Astrocyte (in vitro differentiated cells and primary cell): ENCODE results near the gene KHNYN. TPM values are rescaled to one million over a fixed set of nuclear protein-coding genes. Genes with fewer than 3 reads are reported as not detected.

Source experiments
- DNase-seq: peaks from one replicate; pipeline ENCODE4 v3.0.0-alpha.2; 2010; ENCODE audit warnings: low read depth
- FAIRE-seq: peaks from 2 replicates; lab custom pipeline; 2011; peaks lifted over from hg19 to GRCh38; lab: Jason Lieb, UNC
- H2AFZ ChIP-seq: 2 replicates; pipeline ENCODE4 v1.6.0; 2012; ENCODE audit warnings: low read depth, low read length, inconsistent platforms
- H3K27ac ChIP-seq: 2 replicates; pipeline ENCODE4 v1.5.1; 2011; ENCODE audit warnings: low read depth, low read length, inconsistent platforms
- H3K27me3 ChIP-seq: 2 replicates; pipeline ENCODE4 v1.6.0; 2011; ENCODE audit warnings: low read length, inconsistent platforms; ENCODE audit not compliant: insufficient read depth
- H3K36me3 ChIP-seq: 2 replicates; pipeline ENCODE4 v1.5.1; 2011; ENCODE audit warnings: low read length, inconsistent platforms; ENCODE audit not compliant: insufficient read depth
- H3K4me1 ChIP-seq: 2 replicates; pipeline ENCODE4 v1.5.1; 2011; ENCODE audit warnings: low read length, inconsistent platforms; ENCODE audit not compliant: insufficient read depth
- H3K4me2 ChIP-seq: 2 replicates; pipeline ENCODE4 v1.6.0; 2012; ENCODE audit warnings: low read length, inconsistent platforms
- H3K4me3 ChIP-seq: 2 replicates; pipeline ENCODE4 v1.5.1; 2011; ENCODE audit warnings: low read depth, mild to moderate bottlenecking, low read length, inconsistent platforms; ENCODE audit not compliant: insufficient read depth
- H3K79me2 ChIP-seq: 2 replicates; pipeline ENCODE4 v1.6.0; 2012; ENCODE audit warnings: mild to moderate bottlenecking, low read length, inconsistent platforms; ENCODE audit not compliant: insufficient read depth
- H3K9ac ChIP-seq: 2 replicates; pipeline ENCODE4 v1.6.0; 2012; ENCODE audit warnings: mild to moderate bottlenecking, low read length, inconsistent platforms
- H3K9me3 ChIP-seq: 2 replicates; pipeline ENCODE4 v1.5.1; 2012; ENCODE audit warnings: low read depth, mild to moderate bottlenecking, low read length, inconsistent platforms; ENCODE audit not compliant: insufficient read depth
- H4K20me1 ChIP-seq: 2 replicates; pipeline ENCODE4 v1.6.0; 2012; ENCODE audit warnings: low read length, inconsistent platforms; ENCODE audit not compliant: insufficient read depth
- H3K27ac Mint-ChIP-seq: one replicate; pipeline ENCODE4 v1.8.0; 2021; ENCODE audit warnings: mild to moderate bottlenecking, mixed read lengths; ENCODE audit not compliant: unreplicated experiment
- H3K27me3 Mint-ChIP-seq: one replicate; pipeline ENCODE4 v1.8.0; 2021; ENCODE audit warnings: low read depth, mixed read lengths; ENCODE audit not compliant: unreplicated experiment
- H3K36me3 Mint-ChIP-seq: one replicate; pipeline ENCODE4 v1.8.0; 2021; ENCODE audit warnings: low read depth, mixed read lengths; ENCODE audit not compliant: unreplicated experiment
- H3K4me1 Mint-ChIP-seq: one replicate; pipeline ENCODE4 v1.8.0; 2021; ENCODE audit warnings: low read depth, mixed read lengths; ENCODE audit not compliant: unreplicated experiment
- H3K4me3 Mint-ChIP-seq: one replicate; pipeline ENCODE4 v1.8.0; 2021; ENCODE audit warnings: mild to moderate bottlenecking, moderate library complexity, mixed read lengths; ENCODE audit not compliant: unreplicated experiment
- H3K9me3 Mint-ChIP-seq: one replicate; pipeline ENCODE4 v1.8.0; 2021; ENCODE audit warnings: mild to moderate bottlenecking, mixed read lengths; ENCODE audit not compliant: unreplicated experiment
- EZH2 ChIP-seq: IDR thresholded peaks from 2 replicates; pipeline ENCODE4 v1.6.1; 2012; ENCODE audit warnings: mild to moderate bottlenecking, low read length, inconsistent platforms; ENCODE audit not compliant: insufficient read depth
- total RNA-seq: library from RNA; stranded (reverse); gene quantifications from 2 replicates; pipeline ENCODE4 v1.2.1, GENCODE V29; 2021
- TF ChIP-seq, protein P1 (sequence below): IDR thresholded peaks from 2 replicates; pipeline ENCODE4 v1.5.1; 2011; ENCODE audit warnings: low read depth, mild to moderate bottlenecking, inconsistent platforms, low read length, moderate library complexity; ENCODE audit not compliant: insufficient read depth

Gene KHNYN
- total RNA-seq, 1 donor from 2014 or later: 45.5 TPM

DNA sequence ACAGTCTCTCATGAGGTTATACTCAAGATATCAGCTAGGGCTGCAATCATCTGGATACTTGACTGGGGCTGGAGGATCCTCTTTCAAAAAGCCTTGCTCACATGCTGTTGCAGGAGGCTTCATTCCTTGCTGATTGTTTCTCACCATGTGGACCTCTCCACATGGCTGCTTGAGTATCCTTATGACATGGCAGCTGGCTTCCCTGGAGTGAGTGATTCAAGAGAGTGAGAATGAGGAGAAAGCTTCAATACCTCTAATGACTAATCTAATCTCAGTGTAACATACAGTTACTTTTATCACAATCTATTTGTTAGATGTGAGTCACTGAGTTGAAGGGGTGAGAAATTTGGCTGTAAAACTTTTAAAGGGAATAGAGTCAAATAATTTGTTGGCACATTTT is 27.2 kb downstream of the KHNYN start:
- no peak for TF ChIP-seq EZH2
- TF ChIP-seq, protein P1, sequence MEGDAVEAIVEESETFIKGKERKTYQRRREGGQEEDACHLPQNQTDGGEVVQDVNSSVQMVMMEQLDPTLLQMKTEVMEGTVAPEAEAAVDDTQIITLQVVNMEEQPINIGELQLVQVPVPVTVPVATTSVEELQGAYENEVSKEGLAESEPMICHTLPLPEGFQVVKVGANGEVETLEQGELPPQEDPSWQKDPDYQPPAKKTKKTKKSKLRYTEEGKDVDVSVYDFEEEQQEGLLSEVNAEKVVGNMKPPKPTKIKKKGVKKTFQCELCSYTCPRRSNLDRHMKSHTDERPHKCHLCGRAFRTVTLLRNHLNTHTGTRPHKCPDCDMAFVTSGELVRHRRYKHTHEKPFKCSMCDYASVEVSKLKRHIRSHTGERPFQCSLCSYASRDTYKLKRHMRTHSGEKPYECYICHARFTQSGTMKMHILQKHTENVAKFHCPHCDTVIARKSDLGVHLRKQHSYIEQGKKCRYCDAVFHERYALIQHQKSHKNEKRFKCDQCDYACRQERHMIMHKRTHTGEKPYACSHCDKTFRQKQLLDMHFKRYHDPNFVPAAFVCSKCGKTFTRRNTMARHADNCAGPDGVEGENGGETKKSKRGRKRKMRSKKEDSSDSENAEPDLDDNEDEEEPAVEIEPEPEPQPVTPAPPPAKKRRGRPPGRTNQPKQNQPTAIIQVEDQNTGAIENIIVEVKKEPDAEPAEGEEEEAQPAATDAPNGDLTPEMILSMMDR: no peak
- H3K36me3 ChIP-seq: no peaks in the 10 kb centered on the region
- H3K9ac ChIP-seq: no peak overlapping the region
- H3K79me2 ChIP-seq: no peaks in the 10 kb centered on the region
- H3K27ac ChIP-seq: no peak overlapping the region
- H3K4me3 Mint-ChIP-seq: no peak overlapping the region
- H3K4me1 ChIP-seq: no peaks in the 10 kb centered on the region
- H3K9me3 Mint-ChIP-seq: peaks cover 28% of the 10 kb centered on the region
- no peaks in the 10 kb centered on the region for H3K9me3 ChIP-seq
- H2AFZ ChIP-seq: no peak overlapping the region
- peaks cover 43% of the 10 kb centered on the region for H3K36me3 Mint-ChIP-seq
- no peak overlapping the region for H3K27ac Mint-ChIP-seq
- no peak overlapping the region for H3K4me3 ChIP-seq
- H3K4me1 Mint-ChIP-seq: no peaks in the 10 kb centered on the region
- no peak for DNase-seq
- H3K27me3 ChIP-seq: no peaks in the 10 kb centered on the region
- FAIRE-seq: no peak
- H3K27me3 Mint-ChIP-seq: no peaks in the 10 kb centered on the region
- H3K4me2 ChIP-seq: no peak overlapping the region
- H4K20me1 ChIP-seq: no peaks in the 10 kb centered on the region

DNA sequence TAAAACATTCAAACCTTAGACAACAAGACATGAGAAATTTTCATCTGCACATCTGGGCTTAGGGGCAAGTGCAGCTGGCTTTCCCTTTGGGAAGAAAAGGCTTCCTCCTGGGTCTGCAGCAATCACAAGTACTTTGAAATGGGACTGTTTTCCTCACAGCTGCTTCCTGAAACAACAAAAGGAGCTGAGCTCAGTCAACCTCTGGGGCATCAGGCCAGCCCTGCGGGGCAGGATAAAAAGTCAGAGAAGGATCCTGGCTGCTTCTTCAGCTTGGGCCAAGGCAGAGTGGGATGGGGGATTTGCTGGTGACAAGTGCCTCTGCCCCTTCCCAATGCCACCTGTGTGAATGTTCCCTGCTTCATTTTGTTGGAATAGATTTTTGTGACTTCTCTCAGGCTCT is 29.0 kb downstream of the KHNYN start:
- Mint-ChIP-seq H3K9me3 (peaks cover 21% of the 10 kb centered on the region), H3K36me3 (peaks cover 34% of the 10 kb centered on the region), H3K27ac (no peak overlapping the region), H3K27me3 (no peaks in the 10 kb centered on the region), H3K4me1 (no peaks in the 10 kb centered on the region), H3K4me3 (no peak overlapping the region)
- no peaks in the 10 kb centered on the region for H4K20me1 ChIP-seq
- DNase-seq (no peak), FAIRE-seq (no peak)
- no peak overlapping the region for H3K4me3 ChIP-seq
- H3K27me3 ChIP-seq: no peaks in the 10 kb centered on the region
- H3K9me3 ChIP-seq: no peaks in the 10 kb centered on the region
- no peaks in the 10 kb centered on the region for H3K79me2 ChIP-seq
- H2AFZ ChIP-seq: no peak overlapping the region
- no peaks in the 10 kb centered on the region for H3K4me1 ChIP-seq
- no peaks in the 10 kb centered on the region for H3K36me3 ChIP-seq
- TF ChIP-seq, protein P1: no peak
- TF ChIP-seq EZH2: no peak
- H3K9ac ChIP-seq: no peak overlapping the region
- H3K27ac ChIP-seq: no peak overlapping the region
- H3K4me2 ChIP-seq: no peak overlapping the region

DNA sequence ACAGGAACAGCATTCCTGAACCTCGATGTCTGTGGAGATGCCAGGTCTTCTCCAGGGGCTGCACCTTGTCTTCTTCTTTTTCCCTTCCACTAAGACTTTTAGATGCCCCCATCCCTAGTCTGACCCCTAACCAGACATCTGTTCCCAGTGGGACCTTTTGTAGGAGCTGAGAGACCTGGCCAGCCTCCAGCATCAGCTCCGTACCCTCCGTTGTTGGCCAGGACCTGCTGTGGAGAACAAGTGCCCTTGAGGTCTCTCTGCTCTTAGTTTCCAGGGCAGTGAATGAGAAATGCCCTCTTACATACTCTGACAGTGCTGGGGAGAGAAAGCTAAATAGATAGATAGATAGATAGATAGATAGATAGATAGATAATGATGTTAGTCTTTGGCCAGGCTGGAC is 29.6 kb downstream of the KHNYN start:
- H3K27ac Mint-ChIP-seq: no peak overlapping the region
- no peaks in the 10 kb centered on the region for H3K4me1 Mint-ChIP-seq
- peaks cover 28% of the 10 kb centered on the region for H3K36me3 Mint-ChIP-seq
- no peak overlapping the region for H3K4me3 Mint-ChIP-seq
- no peak overlapping the region for H2AFZ ChIP-seq
- no peak overlapping the region for H3K27ac ChIP-seq
- H4K20me1 ChIP-seq: no peaks in the 10 kb centered on the region
- H3K4me2 ChIP-seq: no peak overlapping the region
- no peaks in the 10 kb centered on the region for H3K27me3 Mint-ChIP-seq
- peaks cover 15% of the 10 kb centered on the region for H3K9me3 Mint-ChIP-seq
- H3K27me3 ChIP-seq: no peaks in the 10 kb centered on the region
- no peak overlapping the region for H3K4me3 ChIP-seq
- no peaks in the 10 kb centered on the region for H3K4me1 ChIP-seq
- H3K9me3 ChIP-seq: no peaks in the 10 kb centered on the region
- no peak overlapping the region for H3K9ac ChIP-seq
- H3K79me2 ChIP-seq: no peaks in the 10 kb centered on the region
- TF ChIP-seq, protein P1: no peak
- TF ChIP-seq EZH2: no peak
- H3K36me3 ChIP-seq: no peaks in the 10 kb centered on the region
- FAIRE-seq (no peak), DNase-seq (no peak)
